GM21619 (cell line): ENCODE data around the gene TSPOAP1.

ENCODE experiments used
- ATAC-seq: cut with Tn5 transposase; IDR thresholded peaks from one replicate; pipeline ENCODE4 v1.9.1; 2021; ENCODE audit not compliant: unreplicated experiment

TSPOAP1 gene

DNA sequence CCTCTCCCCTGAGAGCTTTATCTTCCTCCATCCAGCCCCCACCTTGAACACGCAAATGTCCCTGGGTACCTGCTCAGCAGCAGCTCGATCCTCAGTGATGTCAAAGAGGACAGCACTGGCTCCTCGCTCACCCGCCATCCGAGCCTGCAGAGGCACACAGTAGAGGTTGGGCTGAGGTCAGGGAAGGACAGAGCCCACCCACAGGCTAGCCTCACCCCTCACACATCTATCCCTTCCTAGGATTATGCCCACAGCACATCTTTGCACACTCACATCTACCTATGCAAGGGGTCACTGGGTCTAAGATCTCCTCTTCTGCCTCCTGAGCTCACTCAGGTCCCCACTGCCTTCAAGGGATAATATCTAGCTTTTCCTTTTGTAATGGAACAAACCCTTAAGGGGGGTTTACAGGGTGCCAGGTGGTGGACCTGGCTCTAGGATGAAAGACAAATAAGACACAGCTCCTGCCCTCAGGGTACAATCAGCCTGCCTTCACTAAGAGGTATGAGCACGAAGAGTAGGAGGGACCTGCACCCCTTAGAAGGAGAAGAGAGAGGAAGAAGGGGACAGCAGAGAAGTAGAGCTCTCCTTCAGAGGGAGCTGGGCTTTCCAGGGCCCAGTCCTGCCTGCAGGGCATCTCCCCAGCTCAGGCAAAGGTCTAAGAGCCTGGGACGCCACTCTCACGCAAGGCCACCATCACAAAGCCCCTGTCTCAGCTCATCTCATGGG is 35.0 kb upstream of the TSPOAP1 start:
- ATAC-seq = no peak

DNA sequence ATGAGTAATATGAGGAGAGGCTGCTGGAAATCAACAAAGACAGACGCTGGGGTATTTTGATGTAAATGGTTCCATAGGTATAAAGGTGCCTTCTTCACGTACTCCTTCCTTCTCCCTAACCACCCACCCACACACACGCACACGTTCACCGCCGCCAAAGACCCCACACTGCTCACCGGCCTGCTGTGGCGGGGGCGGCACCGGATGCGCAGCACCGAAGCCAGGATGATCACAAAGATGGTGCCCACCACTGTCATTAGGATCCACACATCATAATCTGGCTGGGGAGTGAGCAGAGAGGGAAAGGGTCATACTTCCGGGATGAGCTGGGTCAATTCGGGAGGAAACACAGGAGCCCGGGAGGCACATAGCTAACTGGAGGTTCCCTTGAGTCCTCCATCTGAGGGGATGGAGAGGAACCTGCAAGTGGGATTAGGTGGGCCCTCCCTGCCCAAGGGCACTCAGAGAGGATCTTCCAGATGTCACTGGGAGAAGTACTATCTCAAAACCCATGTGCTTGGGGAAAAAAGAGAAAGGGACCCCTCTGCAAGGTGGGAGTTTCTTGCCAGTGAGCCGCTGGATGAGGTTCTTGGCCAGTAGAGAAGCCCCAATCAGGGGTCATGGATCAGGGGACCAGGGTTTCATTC is 33.9 kb upstream of the TSPOAP1 start:
- ATAC-seq = no peak

DNA sequence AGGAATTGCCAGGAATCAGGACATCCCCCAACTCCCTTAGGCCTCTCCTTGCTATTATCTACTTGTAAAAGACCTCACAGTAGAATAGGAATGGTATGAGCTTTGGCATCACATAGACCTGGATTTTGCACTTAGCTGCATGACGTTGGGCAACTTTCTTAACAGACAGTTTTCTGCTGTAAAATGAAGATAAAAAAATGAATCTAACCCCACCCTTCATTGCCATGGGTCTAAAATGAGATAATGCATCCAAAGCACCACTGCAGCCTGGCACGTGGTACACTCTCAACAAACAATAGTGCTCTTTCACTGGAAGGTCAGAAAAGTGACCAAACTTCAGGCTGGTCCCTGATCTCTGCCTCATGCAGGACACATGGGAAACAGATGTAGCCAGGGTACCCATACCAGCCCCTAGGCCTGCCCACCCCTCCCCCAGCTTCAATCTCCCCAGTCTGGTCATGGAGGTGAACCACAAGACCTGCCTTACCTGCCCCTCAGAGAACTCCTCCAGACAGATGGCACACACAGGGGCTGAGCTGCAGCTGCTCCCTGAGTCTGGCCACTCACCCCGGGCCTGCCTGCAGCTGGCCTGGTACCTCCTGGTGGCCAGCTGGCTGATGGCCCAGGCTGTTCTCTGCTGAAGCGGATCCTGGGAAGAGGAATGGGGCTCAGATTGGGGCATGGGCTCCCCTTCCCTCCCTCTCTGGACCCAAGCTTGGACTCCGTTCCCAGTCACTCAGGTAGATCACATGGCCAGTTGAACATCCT is 31.9 kb upstream of the TSPOAP1 start:
- ATAC-seq = no peak

DNA sequence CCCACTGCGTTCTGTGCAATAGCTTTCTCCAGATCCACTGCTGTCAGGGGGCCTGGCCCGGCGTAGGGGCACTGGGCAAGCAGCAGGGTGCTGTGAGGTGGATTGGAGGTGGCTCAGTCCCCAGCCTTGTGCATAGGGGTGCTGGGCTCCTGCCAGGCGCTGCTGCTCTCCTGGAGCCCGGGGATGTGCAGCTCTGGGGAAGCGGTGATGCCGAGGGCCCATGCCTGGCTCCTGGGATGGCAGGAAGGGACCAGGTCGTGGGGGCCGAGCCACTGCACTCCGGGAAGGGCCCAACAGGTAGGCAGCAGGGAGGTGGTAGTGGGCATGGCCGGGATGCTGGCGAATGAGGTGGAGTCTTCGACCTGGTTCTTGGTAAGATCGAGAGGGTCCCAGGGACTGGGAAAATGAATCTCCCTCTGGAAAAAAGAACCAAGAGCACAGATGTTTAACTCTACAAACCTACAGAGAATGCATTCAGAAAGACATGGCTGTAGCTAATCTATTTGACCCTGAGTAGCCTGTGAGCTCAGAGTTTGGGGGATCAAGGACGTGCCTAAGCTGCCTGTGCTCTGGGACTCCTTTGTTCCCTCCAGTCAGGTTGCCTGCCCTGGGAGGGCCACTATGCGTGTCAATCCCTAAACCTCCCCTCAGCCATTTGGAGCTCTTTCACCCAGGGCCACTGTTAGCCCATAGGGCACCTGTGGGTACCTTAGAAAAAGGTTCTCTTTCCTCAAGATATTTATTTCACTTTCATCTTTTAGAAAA is 30.0 kb upstream of the TSPOAP1 start:
- no peak for ATAC-seq

DNA sequence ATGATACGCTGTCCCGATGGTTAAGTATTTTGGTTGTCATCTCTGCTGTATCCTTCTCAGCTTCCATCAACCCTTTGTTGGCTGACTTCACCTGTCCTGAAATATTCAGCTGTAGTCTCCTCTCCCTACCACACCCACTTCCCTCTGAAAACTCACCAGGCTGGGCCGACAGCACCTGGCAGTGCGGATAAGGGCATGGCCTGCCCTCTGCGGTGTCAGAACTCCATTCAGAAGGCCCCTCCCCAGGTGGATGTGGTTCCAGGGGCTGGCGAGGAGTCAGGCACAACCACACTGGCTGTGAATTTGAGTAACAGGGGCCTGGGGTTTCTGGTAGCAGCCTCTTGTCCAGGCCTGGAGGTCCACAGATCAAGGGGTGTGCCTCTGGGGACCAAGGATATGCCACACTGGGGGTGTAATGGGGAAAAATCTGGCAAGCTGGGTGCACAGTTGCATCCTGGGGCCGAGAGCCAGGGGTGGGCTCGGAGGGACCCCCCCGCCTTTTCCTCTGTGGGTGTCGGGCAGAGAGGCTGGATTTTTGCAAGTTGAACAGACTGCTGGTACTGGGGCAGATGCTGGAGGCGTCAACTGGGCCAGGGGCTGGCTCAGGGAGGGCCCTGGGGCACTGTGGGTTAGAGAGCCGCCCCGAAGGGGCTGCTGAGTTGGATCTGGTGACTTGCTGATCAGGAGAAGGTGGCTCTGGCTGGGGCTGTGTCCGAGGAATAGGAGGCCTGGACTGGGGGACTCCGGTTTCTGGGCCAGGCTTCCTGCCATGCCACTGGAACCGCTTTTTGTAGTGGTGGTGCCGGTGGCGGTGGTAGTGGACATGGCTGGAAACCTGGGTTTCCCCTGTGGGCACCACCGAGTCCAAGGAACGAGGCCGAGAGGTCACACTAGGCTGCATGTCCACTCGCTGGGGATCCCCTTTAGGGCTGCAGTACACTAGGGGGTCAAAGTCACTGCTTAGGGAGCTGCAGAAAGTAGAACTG is 29.0 kb upstream of the TSPOAP1 start:
- no peak for ATAC-seq

DNA sequence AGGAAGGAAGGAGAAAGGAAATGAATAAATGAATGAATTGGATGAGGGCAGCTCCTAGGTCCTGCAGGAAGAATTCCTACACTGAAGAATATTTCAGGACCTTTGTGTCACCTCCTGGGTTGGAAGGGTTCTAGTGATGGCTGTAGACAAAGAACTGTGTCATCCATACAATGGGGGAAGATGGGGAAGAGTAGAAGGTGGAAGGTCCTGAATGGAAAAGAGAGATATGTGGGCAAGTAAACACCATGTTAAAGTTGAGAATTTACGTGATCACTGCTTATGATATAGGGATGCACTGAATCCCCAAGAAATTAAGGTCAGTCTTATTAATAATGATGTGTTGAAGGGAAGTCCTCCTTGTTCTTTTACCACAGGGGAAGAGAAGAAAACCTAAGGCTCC is 27.6 kb upstream of the TSPOAP1 start:
- no peak for ATAC-seq

DNA sequence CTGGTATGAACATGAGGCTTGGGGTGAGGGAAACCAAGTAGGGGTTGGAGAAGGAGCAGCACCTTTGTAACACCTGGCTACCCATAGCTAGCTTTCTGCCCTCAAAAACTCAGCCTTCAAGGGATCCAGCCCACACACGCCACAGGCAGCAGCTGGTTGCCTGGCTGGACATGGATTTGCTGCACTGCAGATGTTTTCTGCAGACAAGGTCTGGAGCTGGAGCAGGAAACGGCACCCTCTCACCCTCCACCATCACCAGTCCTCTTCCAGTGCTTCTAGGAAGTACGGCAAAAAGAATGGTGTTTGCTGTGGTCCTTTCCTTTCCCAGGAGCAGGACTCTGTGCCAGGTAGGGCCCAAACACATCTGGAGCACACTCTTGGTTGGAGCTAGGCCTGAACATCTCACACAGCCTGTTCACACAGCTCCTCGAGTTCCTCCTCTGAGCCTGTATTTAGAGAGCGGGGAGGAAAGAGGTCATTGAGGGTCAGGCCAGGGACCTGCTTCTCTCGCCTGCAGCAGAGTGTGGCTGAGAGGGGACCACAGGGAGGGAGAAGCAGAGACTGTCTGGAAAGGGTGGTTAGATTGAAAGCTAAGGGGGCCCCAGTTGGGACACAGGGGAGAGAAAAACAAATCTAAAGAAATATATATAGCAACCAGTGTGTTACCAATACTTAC is 26.1 kb upstream of the TSPOAP1 start:
- no peak for ATAC-seq

DNA sequence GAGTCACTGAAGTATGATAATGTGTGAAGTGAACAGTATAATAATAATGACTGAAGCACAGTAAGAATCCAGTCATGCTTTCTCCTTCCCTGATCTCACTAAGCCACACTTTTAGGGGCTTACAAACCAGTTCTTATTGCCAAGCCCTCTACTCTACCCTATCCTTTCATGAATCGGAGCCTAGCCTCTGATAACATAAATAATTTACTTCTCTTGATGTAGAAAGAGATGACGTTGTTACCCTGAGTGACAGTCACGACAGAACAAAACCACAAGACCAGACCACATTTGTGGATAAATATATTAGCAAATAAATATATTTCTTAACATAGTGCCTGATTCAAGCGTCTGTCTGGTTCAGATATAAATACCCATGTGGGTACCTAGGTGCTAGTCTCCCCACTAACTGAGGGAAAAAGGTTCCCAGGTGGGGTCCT is 24.8 kb upstream of the TSPOAP1 start:
- ATAC-seq = no peak

DNA sequence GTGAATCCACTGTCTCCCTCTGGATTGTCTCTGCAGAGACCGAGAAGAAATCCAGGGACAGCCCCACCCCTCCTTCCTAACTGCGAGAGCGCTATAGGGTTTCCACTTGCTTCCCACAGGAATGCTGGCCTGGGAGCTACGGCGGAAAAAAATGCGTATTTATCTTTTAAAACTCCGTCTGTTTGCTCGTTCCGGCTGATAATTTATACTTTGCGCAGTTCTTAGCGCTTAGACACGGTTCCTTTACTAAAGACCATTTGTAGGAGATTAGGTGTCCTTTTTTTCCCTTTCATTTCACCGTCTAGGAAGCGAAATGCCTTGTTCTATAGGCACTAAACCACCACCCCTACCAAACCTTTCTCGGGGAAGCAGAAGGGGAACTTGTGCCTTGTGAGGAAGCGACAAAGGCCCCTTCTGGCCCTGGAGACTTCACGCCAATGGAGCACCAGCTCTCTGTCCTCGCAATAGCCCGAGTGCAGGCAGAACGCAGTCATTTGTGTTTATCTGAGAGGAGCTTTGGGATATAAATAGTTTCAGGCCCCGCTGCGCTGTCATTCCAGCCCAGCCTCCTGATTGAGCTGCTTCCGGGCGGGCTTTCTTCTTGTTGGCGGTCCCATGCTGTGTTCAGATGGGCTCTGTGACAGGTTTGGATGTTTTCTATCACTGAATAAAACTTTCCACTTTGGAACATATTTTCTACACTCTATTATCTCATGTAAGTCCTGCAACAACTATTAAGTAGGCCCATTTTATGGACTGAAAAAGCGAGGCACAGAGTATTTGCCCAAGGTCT is 24.2 kb upstream of the TSPOAP1 start:
- ATAC-seq = no peak

DNA sequence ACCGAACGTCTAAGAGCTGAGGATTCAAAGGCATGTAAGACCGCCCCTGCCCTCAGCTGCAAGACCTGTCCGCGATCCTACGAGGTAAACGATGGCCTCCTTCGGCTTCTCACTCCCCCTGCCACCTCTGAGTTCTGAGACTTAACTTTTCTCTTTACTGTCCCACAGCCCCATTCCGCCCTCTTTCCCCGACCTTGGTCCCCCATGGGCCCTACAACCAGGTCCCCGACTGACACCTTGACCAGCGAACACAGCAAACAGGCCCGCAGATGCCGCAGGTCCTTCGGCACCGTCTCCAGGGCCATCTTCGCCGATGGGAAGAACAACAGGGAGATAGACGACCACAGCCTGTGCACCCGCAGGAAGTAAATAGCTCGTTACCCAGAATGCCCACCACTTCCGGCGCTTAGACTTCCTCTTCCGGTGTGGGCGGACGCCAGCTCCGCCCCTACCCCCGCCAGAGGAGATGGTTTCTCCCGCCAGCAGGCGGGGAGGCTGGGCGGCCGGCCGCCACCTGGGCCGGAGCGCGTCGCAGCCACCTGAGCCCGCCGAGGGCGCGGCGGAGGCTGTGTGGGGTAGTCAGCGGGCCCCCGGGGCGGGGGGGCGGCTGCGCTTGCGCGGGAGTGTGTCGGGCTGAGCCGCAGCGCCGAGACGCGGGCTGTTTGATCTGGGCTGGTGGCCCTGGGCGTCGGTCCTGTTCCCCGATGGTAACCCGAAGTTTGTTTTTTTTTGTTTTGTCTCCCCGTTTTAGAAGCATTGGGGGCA is 23.4 kb upstream of the TSPOAP1 start, which contains the start of gene SUPT4H1:
TSS of gene SUPT4H1 (minus strand) at position 371 of the 765 bp plus-strand sequence. CDS start at position 305, 66 bp downstream.
- peak; percentile 85 for ATAC-seq

DNA sequence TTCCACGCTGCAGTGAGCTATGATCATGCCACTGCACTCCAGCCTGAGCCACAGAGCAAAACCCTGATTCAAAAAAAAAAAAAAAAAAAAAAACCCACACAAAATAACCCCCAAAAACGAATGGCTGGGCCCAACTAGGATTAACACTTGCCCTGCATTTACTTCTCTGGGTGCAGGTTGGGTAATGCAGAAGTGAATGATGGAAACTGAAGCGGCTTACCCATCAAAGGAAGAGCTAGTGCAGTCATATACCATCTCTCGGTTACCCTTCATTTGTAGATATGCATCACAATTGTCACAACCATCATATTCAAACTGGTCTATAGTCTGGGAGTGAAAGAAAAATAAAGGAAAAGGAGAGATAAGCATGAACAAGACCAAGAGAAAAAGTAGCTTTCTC is 22.6 kb upstream of the TSPOAP1 start:
- no peak for ATAC-seq

DNA sequence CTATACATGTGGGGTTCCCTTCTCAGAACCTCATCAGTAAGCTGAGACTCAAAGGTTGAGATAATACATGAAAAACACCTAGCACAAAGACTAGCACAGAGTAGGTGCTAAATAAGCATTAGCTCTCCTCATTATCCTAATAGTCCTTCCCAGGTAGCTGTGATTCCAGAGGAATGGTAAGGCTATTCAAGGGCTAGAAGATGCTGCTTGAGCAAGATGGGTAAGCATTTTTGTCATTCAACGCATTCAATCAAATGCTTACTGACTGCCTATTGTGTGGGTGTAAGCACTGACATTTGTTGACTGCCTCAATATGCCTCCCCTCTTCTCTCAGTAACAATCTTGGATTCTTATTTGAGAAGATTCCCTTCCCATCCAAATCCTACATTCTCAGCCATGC is 19.4 kb upstream of the TSPOAP1 start:
- no peak for ATAC-seq

DNA sequence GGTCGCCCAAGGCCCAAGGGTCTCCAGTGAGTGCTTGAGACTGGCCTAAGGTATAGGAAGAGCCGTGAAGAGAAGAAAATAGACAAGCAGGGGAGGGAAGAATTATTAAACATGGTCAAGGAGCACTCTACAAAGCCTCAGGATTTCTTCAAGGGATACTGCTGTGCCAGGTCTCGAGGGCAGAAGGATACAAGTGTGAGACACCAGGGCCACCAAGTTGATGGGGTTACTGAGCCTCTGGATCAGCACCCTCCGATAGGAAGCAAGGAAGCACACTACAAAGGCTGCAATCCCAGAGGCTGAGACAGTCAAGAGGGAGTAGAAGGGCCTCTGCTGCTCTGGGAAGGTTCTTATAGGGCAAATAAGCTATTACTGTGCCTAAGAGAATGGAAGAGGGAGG is 16.9 kb upstream of the TSPOAP1 start:
- no peak for ATAC-seq

DNA sequence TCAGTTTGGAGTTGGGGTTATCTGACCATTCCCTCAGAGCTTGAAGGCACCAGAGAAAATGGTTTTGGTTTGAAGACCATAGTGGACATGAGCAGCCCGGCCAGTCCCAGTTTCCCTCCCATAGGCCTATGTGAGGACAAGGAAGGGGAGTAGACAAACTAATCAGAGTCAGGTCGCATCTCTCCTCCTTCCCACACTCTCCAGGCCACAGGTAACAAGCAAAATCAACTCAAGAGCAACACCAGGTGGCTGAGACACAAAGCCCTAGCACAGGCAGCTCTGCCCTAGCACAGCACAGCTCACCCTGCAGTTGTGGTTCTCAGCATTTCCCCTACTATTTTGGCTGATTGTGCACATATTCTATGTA is 16.2 kb upstream of the TSPOAP1 start:
- ATAC-seq = peak; percentile 38

DNA sequence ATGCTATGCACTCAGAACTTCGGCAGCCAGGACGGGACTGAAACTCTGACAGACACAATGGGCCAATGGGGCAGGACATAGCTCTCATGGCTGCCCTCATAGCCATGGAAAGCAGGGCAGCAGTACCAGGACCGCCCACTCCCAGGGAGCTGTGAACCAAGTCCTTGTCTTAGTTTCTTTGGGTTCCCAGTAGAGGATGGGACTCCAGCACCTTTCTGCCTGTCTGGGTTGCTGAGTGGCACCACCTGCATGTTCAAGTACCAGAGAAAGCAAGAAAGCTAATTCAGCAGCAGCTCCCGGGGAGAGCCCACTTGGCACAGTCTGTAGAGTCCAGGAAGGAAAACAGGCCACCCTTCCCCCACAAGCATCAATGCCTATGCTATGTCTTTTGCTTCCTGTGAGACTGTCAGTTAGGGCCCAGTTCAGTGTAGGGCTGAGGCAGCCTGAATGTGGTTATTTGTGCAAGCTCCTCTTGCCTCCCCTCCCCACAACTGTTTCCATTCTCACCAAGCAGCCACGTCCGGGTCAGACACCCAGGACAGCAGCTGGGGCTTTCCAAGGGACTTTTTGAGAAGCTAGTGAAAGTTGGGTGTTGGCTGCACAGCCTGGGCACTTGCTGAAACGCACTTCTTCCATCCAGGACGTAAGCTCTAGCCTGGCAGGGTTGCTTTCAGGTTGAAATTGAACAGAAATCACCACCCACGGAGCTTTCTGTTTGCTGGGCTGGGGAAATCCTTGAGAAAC is 15.6 kb upstream of the TSPOAP1 start:
- ATAC-seq = peak; percentile 83

DNA sequence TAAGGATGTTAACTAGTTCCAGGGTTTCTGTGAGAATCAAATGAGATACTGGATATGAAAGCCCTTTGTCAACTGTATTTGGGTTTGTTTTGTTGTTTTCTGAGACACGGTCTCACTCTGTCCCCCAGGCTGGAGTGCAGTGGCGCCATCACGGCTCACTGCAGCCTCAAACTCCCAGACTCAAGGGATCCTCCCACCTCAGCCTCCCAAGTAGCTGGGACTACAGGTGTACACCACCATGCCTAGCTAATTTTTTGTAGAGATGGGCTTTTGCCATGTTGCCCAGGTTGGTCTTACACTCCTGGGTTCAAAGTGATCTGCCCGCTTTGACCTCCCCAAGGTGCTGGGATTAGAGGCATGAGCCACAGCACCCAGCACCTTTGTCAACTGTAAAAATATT is 14.5 kb upstream of the TSPOAP1 start:
- no peak for ATAC-seq

DNA sequence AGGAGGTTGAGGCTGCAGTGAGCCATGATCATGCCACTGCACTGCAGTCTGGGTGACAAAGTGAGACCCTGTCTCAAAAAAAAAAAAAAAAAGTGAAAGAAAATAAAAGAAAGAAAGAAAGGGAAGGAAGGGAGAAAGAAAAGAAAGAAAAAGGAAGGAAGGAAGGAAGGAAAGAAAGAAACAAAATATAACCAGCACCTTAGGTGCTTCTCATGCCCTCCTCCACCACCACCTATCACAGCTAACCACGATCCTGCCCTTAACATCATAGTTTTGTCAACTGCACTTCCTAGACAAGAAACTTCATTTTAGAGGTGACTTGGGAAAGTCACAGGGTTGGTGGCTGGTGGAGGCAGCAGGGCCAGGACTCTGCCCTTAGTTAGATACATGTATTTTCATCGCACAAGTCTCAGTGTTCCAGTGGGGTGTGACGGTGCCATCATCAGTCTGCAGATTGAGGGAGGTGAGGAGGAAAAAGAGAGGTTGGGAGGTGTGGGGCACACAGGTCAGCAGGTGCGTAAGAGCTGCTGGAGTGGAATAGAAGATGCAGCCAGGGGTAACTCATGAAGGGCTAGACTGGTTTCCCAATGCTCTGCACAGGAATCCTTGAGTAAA is 13.4 kb upstream of the TSPOAP1 start:
- ATAC-seq = no peak
